GM12878 (cell line): ENCODE data around the gene UBAC2. TPM values are rescaled to one million over a fixed set of nuclear protein-coding genes. Genes with fewer than 3 reads are reported as not detected.

ENCODE experiments used
- ATAC-seq: fragments of 200-7000 bp; cut with Tn5 transposase; 3 replicates; pipeline ENCODE4 v1.9.1; 2020; ENCODE audit warnings: mild to moderate bottlenecking, moderate library complexity
- BruUV-seq: library from RNA; stranded (reverse); fragments of 400-500 nt; replicated peaks from 2 replicates; lab custom pipeline; 2021; lab: Mats Ljungman, UMichigan
- CTCF ChIA-PET: fragments of 300-600 bp; sonication (Branson Sonifier 250); formaldehyde crosslinking; extraction: SDS; loops from one replicate; lab custom pipeline; 2021; ENCODE audit warnings: inconsistent platforms; lab: Yijun Ruan, JAX
- POLR2A ChIA-PET: fragments of 350-600 bp; formaldehyde crosslinking; extraction: SDS; loops from one replicate; lab custom pipeline; 2021; ENCODE audit warnings: inconsistent platforms; lab: Charles Lee
- RAD21 ChIA-PET: fragments of 300-600 bp; sonication (Branson Sonifier 250); formaldehyde crosslinking; loops from one replicate; lab custom pipeline; 2023; ENCODE audit warnings: antibody characterized with exemption; ENCODE audit not compliant: unreplicated experiment; lab: Charles Lee
- SMC1A ChIA-PET: fragments of 300-600 bp; sonication (Branson Sonifier 250); formaldehyde crosslinking; loops from one replicate; lab custom pipeline; 2023; ENCODE audit not compliant: unreplicated experiment, uncharacterized antibody; lab: Charles Lee
- DNase-seq: peaks from one replicate; pipeline ENCODE4 v3.0.0-alpha.2; 2011; ENCODE audit warnings: low read depth, low spot score
- FAIRE-seq: peaks from 3 replicates; lab custom pipeline; 2011; peaks lifted over from hg19 to GRCh38; lab: Jason Lieb, UNC
- H2AFZ ChIP-seq: 2 replicates; pipeline ENCODE4 v1.6.0; 2011; ENCODE audit warnings: low read depth, low read length, control low read depth; ENCODE audit not compliant: control insufficient read depth
- H3K27ac ChIP-seq: 2 replicates; pipeline ENCODE4 v1.5.1; 2011; ENCODE audit warnings: control low read depth; ENCODE audit not compliant: control insufficient read depth, insufficient read depth
- H3K27me3 ChIP-seq, 2 experiments: replicated peaks in 1 of 2; 2 replicates each; pipeline versions ENCODE4 v1.6.0 to v1.6.1; 2011; ENCODE audit warnings: low read length in 1 of 2; ENCODE audit not compliant: control insufficient read depth in 2 of 2, insufficient read depth in 2 of 2
- H3K36me3 ChIP-seq, 2 experiments: 2 replicates each; pipeline ENCODE4 v1.5.1; 2011; ENCODE audit warnings: low read length in 1 of 2; ENCODE audit not compliant: control insufficient read depth in 2 of 2, insufficient read depth in 2 of 2
- H3K4me1 ChIP-seq: 2 replicates; pipeline ENCODE4 v1.6.1; 2011; ENCODE audit warnings: mild to moderate bottlenecking, low read length, moderate library complexity, mixed read lengths; ENCODE audit not compliant: control insufficient read depth, insufficient read depth
- H3K4me2 ChIP-seq: 2 replicates; pipeline ENCODE4 v1.6.0; 2011; ENCODE audit warnings: control low read depth; ENCODE audit not compliant: control insufficient read depth, insufficient read depth
- H3K4me3 ChIP-seq: fragments of 200-600 bp; sonication (generic); 2 replicates; pipeline ENCODE4 v1.5.1; 2016
- H3K79me2 ChIP-seq: 2 replicates; pipeline ENCODE4 v1.6.0; 2011; ENCODE audit warnings: low read length; ENCODE audit not compliant: control insufficient read depth, insufficient read depth
- H3K9ac ChIP-seq: 2 replicates; pipeline ENCODE4 v1.8.0; 2011; ENCODE audit warnings: low read length, control low read depth, mixed read lengths; ENCODE audit not compliant: control insufficient read depth, insufficient read depth
- H3K9me3 ChIP-seq: replicated peaks from 3 replicates; pipeline ENCODE4 v1.5.1; 2011; ENCODE audit warnings: mild to moderate bottlenecking, low read length; ENCODE audit not compliant: control insufficient read depth, insufficient read depth
- H4K20me1 ChIP-seq: 2 replicates; pipeline ENCODE4 v1.6.0; 2011; ENCODE audit not compliant: control insufficient read depth, insufficient read depth
- BCL11A ChIP-seq: IDR thresholded peaks from 2 replicates; pipeline ENCODE4 v1.6.1; 2011; ENCODE audit warnings: low read depth, low read length
- BMI1 ChIP-seq: fragments of 450-650 bp; IDR thresholded peaks from 2 replicates; pipeline ENCODE4 v1.6.1; 2016; ENCODE audit warnings: mild to moderate bottlenecking, moderate library complexity, borderline replicate concordance
- CBX3 ChIP-seq: fragments of 200-600 bp; sonication (generic); IDR thresholded peaks from 2 replicates; pipeline ENCODE4 v1.6.1; 2016; ENCODE audit warnings: low read depth, borderline replicate concordance
- CBX5 ChIP-seq: sonication (generic); IDR thresholded peaks from 2 replicates; pipeline ENCODE4 v1.6.1; 2016; ENCODE audit warnings: low read depth, moderate library complexity, mild to moderate bottlenecking, inconsistent platforms
- CHD1 ChIP-seq: IDR thresholded peaks from 2 replicates; pipeline ENCODE4 v1.6.1; 2012; ENCODE audit warnings: low read depth, low read length, improper control_type of control experiment
- MLLT1 ChIP-seq: fragments of 450-650 bp; IDR thresholded peaks from 2 replicates; pipeline ENCODE4 v1.6.1; 2016; ENCODE audit warnings: mild to moderate bottlenecking
- NFYA ChIP-seq: IDR thresholded peaks from 2 replicates; pipeline ENCODE4 v1.6.1; 2011; ENCODE audit warnings: low read depth, mild to moderate bottlenecking, low read length, improper control_type of control experiment, borderline replicate concordance
- NFYB ChIP-seq: IDR thresholded peaks from 2 replicates; pipeline ENCODE4 v1.6.1; 2011; ENCODE audit warnings: low read depth, mild to moderate bottlenecking, low read length, improper control_type of control experiment, moderate library complexity; ENCODE audit not compliant: insufficient read depth
- PML ChIP-seq: IDR thresholded peaks from 2 replicates; pipeline ENCODE4 v1.6.1; 2012; ENCODE audit warnings: low read length, inconsistent platforms
- RAD21 ChIP-seq: IDR thresholded peaks from 2 replicates; pipeline ENCODE4 v1.6.1; 2011; ENCODE audit warnings: mild to moderate bottlenecking, low read depth, low read length, moderate library complexity; ENCODE audit not compliant: insufficient read depth
- RBBP5 ChIP-seq: fragments of 200-600 bp; sonication (generic); conservative IDR thresholded peaks from 2 replicates; pipeline ENCODE4 v1.6.1; 2016
- RFX5 ChIP-seq: IDR thresholded peaks from 2 replicates; pipeline ENCODE4 v1.6.1; 2011; ENCODE audit warnings: low read depth, low read length, improper control_type of control experiment
- SIX5 ChIP-seq: IDR thresholded peaks from 2 replicates; pipeline ENCODE4 v1.6.1; 2011; ENCODE audit warnings: mild to moderate bottlenecking, low read depth, low read length, moderate library complexity; ENCODE audit not compliant: severe bottlenecking
- TARDBP ChIP-seq: IDR thresholded peaks from 2 replicates; pipeline ENCODE4 v1.6.1; 2016; ENCODE audit warnings: borderline replicate concordance
- YBX1 ChIP-seq: fragments of 450-650 bp; IDR thresholded peaks from 2 replicates; pipeline ENCODE4 v1.6.1; 2016; ENCODE audit warnings: antibody characterized with exemption
- ZNF687 ChIP-seq: fragments of 450-650 bp; IDR thresholded peaks from 2 replicates; pipeline ENCODE4 v1.6.1; 2017; ENCODE audit warnings: mild to moderate bottlenecking, moderate library complexity
- WGBS: methylation state at CpG from one replicate; pipeline ENCODE4 v1.1.6; 2016; ENCODE audit warnings: low lambda C conversion rate; ENCODE audit not compliant: insufficient replicate concordance, insufficient coverage; ENCODE audit errors: missing lambda C conversion rate; 5-methylcytosine and 5-hydroxymethylcytosine counted together
- in situ Hi-C: fragments of 300-500 bp; cut with MboI; formaldehyde crosslinking; loops from 9 replicates; pipeline ENCODE4 v1.14.3; 2018; ENCODE audit warnings: mixed read lengths
- intact Hi-C: fragments of 100-400 bp; cut with micrococcal nuclease; formaldehyde crosslinking; loops from one replicate; pipeline ENCODE4 v1.14.2; 2022; ENCODE audit not compliant: unreplicated experiment
- polyA plus RNA-seq, 11 experiments: library from polyadenylated mRNA; depleted of rRNA in 4 of 11; unstranded in 6 of 11; stranded (reverse) in 5 of 11; fragments of >200 nt; fragmentation: Nextera tagmentation in 4 of 11; fragmentation: Illumina TruSeq in 1 of 11; extraction: Ambion mirVana in 4 of 11; extraction: Trizol in 1 of 11; gene quantifications; 1 replicate in 1 of 11; 2 replicates in 10 of 11; pipeline versions ENCODE4 v1.2.1 to v1.2.3, GENCODE V29; 2011 to 2016; ENCODE audit warnings: inconsistent platforms in 2 of 11, missing spikeins in 2 of 11, low read depth in 1 of 11
- total RNA-seq, 4 experiments: library from RNA; depleted of rRNA in 3 of 4; stranded (reverse); fragments of >200 nt in 3 of 4; fragmentation: Illumina TruSeq in 1 of 4; extraction: Trizol in 1 of 4; gene quantifications; 2 replicates each; pipeline versions ENCODE4 v1.2.1 to v1.2.3, GENCODE V29; 2013 to 2021
- TF ChIP-seq, protein P1 (sequence below), 3 experiments: IDR thresholded peaks in 2 of 3; conservative IDR thresholded peaks in 1 of 3; 2 replicates each; pipeline ENCODE4 v1.5.1; 2011; ENCODE audit warnings: low read depth in 3 of 3, low read length in 3 of 3, mild to moderate bottlenecking in 3 of 3, control low read depth in 2 of 3, moderate library complexity in 2 of 3, inconsistent platforms in 1 of 3, mixed read lengths in 1 of 3; ENCODE audit not compliant: control insufficient read depth in 2 of 3, insufficient read depth in 1 of 3; ENCODE audit errors: extremely low read depth in 1 of 3

Gene UBAC2
- total and polyA plus RNA-seq, 10 of the 15 experiments (the other 5 are each of a cell fraction or from before 2014, with no cell fraction given): 3.0 to 54.6 (median 17.4) TPM

DNA sequence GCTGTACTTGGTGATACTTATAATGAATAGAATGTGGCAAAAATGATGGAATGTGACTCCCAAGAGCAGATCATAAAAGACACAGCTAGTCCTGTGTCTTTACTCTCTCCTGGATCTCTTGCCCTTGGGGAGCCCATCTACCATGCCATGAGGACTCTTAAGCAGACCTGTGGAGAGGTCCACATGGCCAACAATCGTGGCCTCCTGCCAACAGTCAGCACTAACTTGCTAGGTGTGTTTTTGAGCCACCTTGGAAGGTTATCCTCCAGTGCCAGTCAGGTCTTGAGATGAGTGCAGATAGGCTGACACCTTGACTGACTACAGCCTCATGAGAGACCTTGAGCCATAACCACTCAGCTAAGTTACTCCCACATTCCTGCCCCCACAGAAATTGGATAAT is 128.8 kb downstream of the UBAC2 start (continued):
- TF ChIP-seq ZNF687 (no peak), CBX3 (no peak), RBBP5 (no peak), TARDBP (no peak), BMI1 (no peak)

GRCh38 chr13:99330942-99331341 is 130.3 kb downstream of the UBAC2 start:
- 67% methylated on average over 6 of the region's 6 CpGs for WGBS
- RAD21 ChIA-PET: interaction anchor here (0.9 to 8.6 kb wide), 7 partner anchors 22 to 103 kb away, joined by 3 to 126 read pairs (median 3); partner anchors contain the start of gene GPR183
- CTCF ChIA-PET: interaction anchor here (0.9 to 2.4 kb wide), 7 partner anchors 21 to 106 kb away, joined by 3 to 7 read pairs (median 4); no protein-coding TSS in a partner anchor
- no TSS peak for BruUV-seq
- DNase-seq (no peak), FAIRE-seq (no peak), ATAC-seq (no peak)
- Histone ChIP-seq H3K4me2 (no peak overlapping the region), H3K4me3 (no peak overlapping the region), H3K27me3 (no peaks in the 10 kb centered on the region), H2AFZ (no peak overlapping the region), H3K9ac (no peak overlapping the region), H4K20me1 (no peaks in the 10 kb centered on the region), H3K4me1 (peaks cover 26% of the 10 kb centered on the region), H3K27ac (no peak overlapping the region), H3K9me3 (no peaks in the 10 kb centered on the region; the same call in 1 of the 3 replicates), H3K36me3 (no peaks in the 10 kb centered on the region; a peak in 2 of 4 replicates), H3K79me2 (peaks cover 3% of the 10 kb centered on the region)
- POLR2A ChIA-PET: interaction anchor here (0.9 to 1.8 kb wide), 3 partner anchors 9 to 90 kb away, joined by 3 to 7 read pairs (median 4); no protein-coding TSS in a partner anchor
- in situ Hi-C loops (no loop called here), intact Hi-C loops (no loop called here)
- SMC1A ChIA-PET: interaction anchor here (0.8 to 8.6 kb wide), 16 partner anchors 7 to 61 kb away, joined by 3 to 118 read pairs (median 7); partner anchors contain the start of gene GPR183
- no peak for TF ChIP-seq PML
- TF ChIP-seq MLLT1: no peak
- TF ChIP-seq CHD1: no peak
- no peak for TF ChIP-seq RAD21
- TF ChIP-seq YBX1: no peak
- no peak for TF ChIP-seq CBX5
- TF ChIP-seq NFYA: no peak
- no peak for TF ChIP-seq RFX5
- TF ChIP-seq SIX5: no peak
- TF ChIP-seq BCL11A: no peak
- TF ChIP-seq, protein P1, sequence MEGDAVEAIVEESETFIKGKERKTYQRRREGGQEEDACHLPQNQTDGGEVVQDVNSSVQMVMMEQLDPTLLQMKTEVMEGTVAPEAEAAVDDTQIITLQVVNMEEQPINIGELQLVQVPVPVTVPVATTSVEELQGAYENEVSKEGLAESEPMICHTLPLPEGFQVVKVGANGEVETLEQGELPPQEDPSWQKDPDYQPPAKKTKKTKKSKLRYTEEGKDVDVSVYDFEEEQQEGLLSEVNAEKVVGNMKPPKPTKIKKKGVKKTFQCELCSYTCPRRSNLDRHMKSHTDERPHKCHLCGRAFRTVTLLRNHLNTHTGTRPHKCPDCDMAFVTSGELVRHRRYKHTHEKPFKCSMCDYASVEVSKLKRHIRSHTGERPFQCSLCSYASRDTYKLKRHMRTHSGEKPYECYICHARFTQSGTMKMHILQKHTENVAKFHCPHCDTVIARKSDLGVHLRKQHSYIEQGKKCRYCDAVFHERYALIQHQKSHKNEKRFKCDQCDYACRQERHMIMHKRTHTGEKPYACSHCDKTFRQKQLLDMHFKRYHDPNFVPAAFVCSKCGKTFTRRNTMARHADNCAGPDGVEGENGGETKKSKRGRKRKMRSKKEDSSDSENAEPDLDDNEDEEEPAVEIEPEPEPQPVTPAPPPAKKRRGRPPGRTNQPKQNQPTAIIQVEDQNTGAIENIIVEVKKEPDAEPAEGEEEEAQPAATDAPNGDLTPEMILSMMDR (IDR thresholded peaks at IDR 0.05 in 2 of 3, conservative IDR thresholded peaks at IDR 0.05 in 1 of 3; ENCODE audit: control insufficient read depth in 2 of 3, extremely low read depth in 1 of 3, insufficient read depth in 1 of 3, low read depth in 3 of 3, low read length in 3 of 3): no peak
- no peak for TF ChIP-seq NFYB
